ENCODE data around the gene GMPS. TPM values are rescaled to one million over a fixed set of nuclear protein-coding genes. Genes with fewer than 3 reads are reported as not detected.

GMPS gene
- total RNA-seq, 1 experiment from 2014 or later, result 136 TPM

DNA sequence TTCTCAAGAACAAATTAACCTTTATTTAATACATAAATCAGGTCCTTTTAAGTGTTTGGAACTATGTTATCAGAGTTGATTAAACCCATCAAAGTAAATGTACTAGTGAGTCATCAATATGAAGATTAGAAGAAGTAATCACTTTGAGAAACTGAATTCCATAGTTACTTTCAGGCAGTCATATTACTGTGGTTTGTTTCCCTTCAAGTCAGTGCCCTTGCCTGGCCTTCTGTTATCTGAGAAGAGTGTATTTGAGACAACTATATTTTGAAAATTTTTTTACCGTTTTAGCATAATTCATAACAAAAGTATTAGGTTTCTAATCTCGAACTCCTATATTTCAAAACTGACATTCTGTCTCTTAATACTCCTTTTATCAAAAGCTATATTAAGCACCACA is 73.6 kb downstream of the GMPS start (continued):
- no peak for TF ChIP-seq E2F4 (CRISPR knock-in tag; IDR thresholded peaks at IDR 0.05; ENCODE audit: borderline replicate concordance, low read depth)
- no peak for TF ChIP-seq ZNF532 (CRISPR knock-in tag; IDR thresholded peaks at IDR 0.05; ENCODE audit: borderline replicate concordance)
- TF ChIP-seq ZNF416 (CRISPR knock-in tag; IDR thresholded peaks at IDR 0.05), result no peak
- no peak for TF ChIP-seq ZNF423 (CRISPR knock-in tag; IDR thresholded peaks at IDR 0.05)

DNA sequence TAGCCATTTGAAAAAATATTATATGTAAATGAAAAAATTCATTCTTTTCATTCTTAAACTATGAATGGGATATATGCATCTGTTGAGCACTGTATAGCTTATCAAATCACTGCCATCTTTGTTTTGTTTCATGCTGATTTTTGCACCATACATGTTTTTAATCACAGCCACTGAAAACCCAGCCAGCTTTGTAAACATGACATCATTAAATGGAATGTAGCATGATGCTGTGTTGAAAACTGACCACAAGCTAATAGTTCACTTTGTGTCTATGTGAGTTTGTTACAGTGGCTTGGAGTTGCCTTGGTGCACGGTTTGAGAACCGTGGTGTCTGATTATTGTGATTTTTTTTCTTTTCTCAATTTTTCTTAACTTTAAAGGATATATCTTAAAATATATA is 75.7 kb downstream of the GMPS start:
- DNase-seq (ENCODE audit: low spot score) (no peak), ATAC-seq (no peak)
- TF ChIP-seq CDX4 (CRISPR knock-in tag; IDR thresholded peaks at IDR 0.05; ENCODE audit: borderline replicate concordance), result no peak
- no peak for TF ChIP-seq FOXJ3 (CRISPR knock-in tag; IDR thresholded peaks at IDR 0.05; ENCODE audit: borderline replicate concordance)
- TF ChIP-seq, protein P1, sequence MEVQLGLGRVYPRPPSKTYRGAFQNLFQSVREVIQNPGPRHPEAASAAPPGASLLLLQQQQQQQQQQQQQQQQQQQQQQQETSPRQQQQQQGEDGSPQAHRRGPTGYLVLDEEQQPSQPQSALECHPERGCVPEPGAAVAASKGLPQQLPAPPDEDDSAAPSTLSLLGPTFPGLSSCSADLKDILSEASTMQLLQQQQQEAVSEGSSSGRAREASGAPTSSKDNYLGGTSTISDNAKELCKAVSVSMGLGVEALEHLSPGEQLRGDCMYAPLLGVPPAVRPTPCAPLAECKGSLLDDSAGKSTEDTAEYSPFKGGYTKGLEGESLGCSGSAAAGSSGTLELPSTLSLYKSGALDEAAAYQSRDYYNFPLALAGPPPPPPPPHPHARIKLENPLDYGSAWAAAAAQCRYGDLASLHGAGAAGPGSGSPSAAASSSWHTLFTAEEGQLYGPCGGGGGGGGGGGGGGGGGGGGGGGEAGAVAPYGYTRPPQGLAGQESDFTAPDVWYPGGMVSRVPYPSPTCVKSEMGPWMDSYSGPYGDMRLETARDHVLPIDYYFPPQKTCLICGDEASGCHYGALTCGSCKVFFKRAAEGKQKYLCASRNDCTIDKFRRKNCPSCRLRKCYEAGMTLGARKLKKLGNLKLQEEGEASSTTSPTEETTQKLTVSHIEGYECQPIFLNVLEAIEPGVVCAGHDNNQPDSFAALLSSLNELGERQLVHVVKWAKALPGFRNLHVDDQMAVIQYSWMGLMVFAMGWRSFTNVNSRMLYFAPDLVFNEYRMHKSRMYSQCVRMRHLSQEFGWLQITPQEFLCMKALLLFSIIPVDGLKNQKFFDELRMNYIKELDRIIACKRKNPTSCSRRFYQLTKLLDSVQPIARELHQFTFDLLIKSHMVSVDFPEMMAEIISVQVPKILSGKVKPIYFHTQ (CRISPR knock-in tag; IDR thresholded peaks at IDR 0.05), result no peak
- TF ChIP-seq ERG (CRISPR knock-in tag; IDR thresholded peaks at IDR 0.05), result no peak
- TF ChIP-seq PRRX2 (CRISPR knock-in tag; IDR thresholded peaks at IDR 0.05), result no peak
- TF ChIP-seq ZNF671 (CRISPR knock-in tag; IDR thresholded peaks at IDR 0.05), result no peak
- no peak for TF ChIP-seq ELF4 (CRISPR knock-in tag; IDR thresholded peaks at IDR 0.05; ENCODE audit: low read depth)
- TF ChIP-seq ZNF121 (CRISPR knock-in tag; IDR thresholded peaks at IDR 0.05), result no peak
- no peak for TF ChIP-seq TEAD4 (CRISPR knock-in tag; IDR thresholded peaks at IDR 0.05)
- no peak for TF ChIP-seq ZNF425 (CRISPR knock-in tag; conservative IDR thresholded peaks at IDR 0.05)
- Mint-ChIP-seq H3K4me3 (no peak overlapping the region), H3K9me3 (no peaks in the 10 kb centered on the region), H3K36me3 (peaks cover 10% of the 10 kb centered on the region), H3K27me3 (ENCODE audit: low read depth) (no peaks in the 10 kb centered on the region), H3K4me1 (peaks cover 21% of the 10 kb centered on the region), H3K27ac (no peak overlapping the region)
- CTCF ChIA-PET, result no interaction called here
- POLR2A ChIA-PET, result no interaction called here
